ENCODE data around the gene FMO1. TPM values are rescaled to one million over a fixed set of nuclear protein-coding genes. Genes with fewer than 3 reads are reported as not detected.

The FMO1 gene
- total RNA-seq, 4 donors from 2014 or later = 13.2 to 59.9 (median 36.2) TPM

DNA sequence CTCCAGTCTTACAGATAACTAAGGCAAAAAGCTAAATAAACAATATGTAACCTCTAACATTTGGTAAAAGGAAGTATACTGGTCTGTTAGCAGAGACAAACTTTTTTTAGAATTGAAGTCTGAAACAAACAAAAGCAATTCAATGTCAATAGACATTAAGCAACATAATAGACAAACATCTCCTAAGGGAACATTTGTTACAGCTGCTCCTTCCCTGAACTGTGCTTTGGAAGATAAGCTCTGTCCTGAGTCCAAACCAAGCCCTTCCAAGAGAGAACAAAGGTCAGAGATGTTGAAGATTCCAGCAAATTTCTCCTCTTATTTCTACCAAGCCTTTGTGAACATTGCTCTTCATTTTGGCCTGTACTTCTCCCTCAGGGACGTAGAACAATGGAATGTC lies 37.9 kb upstream of the FMO1 start:
- Histone ChIP-seq H3K36me3 (no peaks in the 10 kb centered on the region), H3K27ac (peak overlapping the region in 2 of 4 donors; percentile 36 to 40), H3K4me3 (no peak overlapping the region), H3K27me3 (no peaks in the 10 kb centered on the region), H3K4me1 (no peaks in the 10 kb centered on the region), H3K9me3 (no peaks in the 10 kb centered on the region)
- no peak for DNase-seq
- no peak for TF ChIP-seq POLR2A (IDR thresholded peaks at IDR 0.05)
- TF ChIP-seq, protein P1, sequence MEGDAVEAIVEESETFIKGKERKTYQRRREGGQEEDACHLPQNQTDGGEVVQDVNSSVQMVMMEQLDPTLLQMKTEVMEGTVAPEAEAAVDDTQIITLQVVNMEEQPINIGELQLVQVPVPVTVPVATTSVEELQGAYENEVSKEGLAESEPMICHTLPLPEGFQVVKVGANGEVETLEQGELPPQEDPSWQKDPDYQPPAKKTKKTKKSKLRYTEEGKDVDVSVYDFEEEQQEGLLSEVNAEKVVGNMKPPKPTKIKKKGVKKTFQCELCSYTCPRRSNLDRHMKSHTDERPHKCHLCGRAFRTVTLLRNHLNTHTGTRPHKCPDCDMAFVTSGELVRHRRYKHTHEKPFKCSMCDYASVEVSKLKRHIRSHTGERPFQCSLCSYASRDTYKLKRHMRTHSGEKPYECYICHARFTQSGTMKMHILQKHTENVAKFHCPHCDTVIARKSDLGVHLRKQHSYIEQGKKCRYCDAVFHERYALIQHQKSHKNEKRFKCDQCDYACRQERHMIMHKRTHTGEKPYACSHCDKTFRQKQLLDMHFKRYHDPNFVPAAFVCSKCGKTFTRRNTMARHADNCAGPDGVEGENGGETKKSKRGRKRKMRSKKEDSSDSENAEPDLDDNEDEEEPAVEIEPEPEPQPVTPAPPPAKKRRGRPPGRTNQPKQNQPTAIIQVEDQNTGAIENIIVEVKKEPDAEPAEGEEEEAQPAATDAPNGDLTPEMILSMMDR (IDR thresholded peaks at IDR 0.05) = no peak

DNA sequence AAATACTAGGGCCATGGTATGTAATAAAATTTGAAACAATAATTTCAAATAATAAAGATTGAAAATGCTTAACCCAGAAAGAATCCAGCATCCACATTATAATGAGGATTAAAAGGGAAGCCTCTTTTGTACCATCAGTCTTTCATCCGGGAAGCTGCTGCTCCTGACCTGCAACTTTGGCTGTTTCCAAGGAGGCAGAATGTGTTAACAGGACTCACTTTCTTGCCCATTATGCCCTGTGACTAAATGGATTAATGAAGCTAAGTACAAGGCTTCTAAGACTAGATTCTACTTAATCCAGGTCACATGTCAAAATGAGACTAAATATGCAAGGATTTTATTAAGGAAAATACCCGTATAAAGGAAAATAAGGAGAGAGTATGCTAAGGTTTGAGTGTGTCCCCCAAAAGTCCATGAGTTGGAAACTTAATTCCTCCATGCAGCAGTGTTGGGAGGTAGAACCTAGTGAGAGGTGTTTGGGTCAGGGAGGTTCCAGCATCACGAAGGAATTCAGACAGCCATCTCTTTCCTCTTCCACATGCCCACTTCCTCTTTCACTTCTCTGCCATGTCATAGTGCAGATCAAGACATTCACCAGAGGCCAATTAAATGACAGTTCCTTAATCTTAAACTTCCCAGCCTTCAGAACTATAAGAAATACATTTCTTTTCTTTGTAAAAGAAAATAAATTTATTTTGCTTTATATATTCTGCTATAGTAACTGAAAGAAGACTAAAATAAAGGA lies 35.5 kb upstream of the FMO1 start:
- no peaks in the 10 kb centered on the region for H3K9me3 ChIP-seq
- H3K36me3 ChIP-seq = no peaks in the 10 kb centered on the region
- no peak overlapping the region for H3K27ac ChIP-seq
- TF ChIP-seq POLR2A (IDR thresholded peaks at IDR 0.05) = no peak
- TF ChIP-seq, protein P1 (IDR thresholded peaks at IDR 0.05) = no peak
- H3K27me3 ChIP-seq = no peaks in the 10 kb centered on the region
- H3K4me3 ChIP-seq = no peak overlapping the region
- H3K4me1 ChIP-seq = no peaks in the 10 kb centered on the region
- no peak for DNase-seq

DNA sequence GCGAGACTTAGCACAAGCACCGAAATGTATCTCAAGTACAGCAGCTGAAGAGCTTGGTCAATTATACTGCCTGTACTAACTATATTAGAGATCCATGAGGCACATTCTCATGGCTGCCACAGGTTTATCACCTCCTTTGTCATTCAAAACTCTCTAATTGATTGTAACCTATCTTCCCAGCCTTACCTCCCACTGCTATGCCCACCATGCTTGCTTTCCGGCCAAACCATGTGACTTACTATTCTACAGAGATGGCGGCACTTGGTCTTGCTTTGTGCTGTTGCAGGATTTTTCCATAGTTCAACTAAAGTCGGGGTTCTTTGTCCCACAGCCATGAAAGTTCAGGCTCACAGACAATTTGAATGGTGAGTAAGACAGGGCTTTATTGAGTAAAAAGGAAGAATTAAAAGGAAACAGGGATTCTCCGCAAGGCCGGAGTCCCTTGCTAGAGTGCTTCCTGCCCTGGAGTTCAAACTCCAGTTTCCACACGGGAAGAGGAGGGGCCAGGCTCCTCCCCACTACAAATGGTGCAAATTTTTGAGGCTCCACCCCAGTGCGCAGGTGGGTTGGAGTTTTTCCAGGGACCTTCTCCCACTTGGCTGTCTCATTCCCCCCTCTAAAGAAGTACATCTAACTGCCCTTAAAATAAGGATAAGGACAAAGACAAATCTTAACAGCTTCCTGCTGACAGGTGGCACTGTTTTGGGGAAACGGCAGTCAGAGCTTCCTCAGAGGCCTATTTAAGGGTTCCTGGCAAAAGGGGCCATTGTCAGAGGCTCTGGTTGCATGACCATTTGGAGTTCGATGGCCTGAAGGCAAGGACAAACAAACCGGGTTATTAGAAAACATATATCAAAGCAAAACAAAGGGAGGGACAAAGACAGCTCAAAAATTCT lies 34.5 kb upstream of the FMO1 start:
- no peaks in the 10 kb centered on the region for H3K9me3 ChIP-seq
- TF ChIP-seq, protein P1 (IDR thresholded peaks at IDR 0.05) = no peak
- TF ChIP-seq POLR2A (IDR thresholded peaks at IDR 0.05) = no peak
- H3K4me3 ChIP-seq = no peak overlapping the region
- no peaks in the 10 kb centered on the region for H3K36me3 ChIP-seq
- H3K27me3 ChIP-seq = no peaks in the 10 kb centered on the region
- no peaks in the 10 kb centered on the region for H3K4me1 ChIP-seq
- no peak overlapping the region for H3K27ac ChIP-seq
- DNase-seq = no peak

DNA sequence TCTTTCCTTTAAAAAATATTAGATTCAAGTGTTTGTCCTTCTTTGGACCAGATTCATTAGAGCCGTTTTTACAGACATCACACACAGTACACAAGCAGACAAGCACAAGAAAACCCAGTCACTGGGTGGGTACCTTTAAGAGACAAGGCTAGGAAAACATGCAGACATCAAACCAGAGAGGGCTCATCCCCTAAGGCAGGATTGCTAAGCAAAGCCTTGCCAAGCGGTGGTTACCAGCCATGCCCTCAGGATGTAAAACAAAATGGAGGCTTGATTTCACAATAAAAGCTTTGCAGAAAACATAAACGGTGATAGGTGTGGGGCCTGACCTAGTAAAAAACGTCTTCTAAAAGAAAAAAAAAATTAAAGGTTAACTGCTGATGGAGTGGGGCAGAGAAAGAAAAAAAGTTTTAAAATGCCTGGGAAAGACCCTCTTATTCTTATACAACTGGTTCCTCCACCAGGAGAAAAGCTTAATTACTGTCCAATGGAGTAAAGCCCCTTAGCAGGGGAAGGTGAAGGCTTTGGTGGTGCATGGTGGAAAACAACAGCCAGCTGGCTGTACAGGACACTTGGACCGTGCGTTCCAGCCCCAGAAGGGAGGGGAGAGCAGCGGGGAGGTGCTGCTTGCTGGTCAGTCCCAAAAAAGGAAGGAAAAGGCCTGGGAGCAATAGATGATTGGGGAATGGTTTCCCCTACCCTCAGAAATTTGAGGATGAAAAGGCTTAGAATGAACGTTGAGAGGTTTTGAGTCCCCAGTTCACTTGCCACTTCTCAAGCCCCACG lies 30.4 kb upstream of the FMO1 start:
- Histone ChIP-seq H3K9me3 (no peaks in the 10 kb centered on the region), H3K4me3 (no peak overlapping the region), H3K36me3 (no peaks in the 10 kb centered on the region), H3K27ac (no peak overlapping the region), H3K27me3 (no peaks in the 10 kb centered on the region), H3K4me1 (no peaks in the 10 kb centered on the region)
- TF ChIP-seq, protein P1 (IDR thresholded peaks at IDR 0.05) = no peak
- TF ChIP-seq POLR2A (IDR thresholded peaks at IDR 0.05) = no peak
- DNase-seq = no peak

DNA sequence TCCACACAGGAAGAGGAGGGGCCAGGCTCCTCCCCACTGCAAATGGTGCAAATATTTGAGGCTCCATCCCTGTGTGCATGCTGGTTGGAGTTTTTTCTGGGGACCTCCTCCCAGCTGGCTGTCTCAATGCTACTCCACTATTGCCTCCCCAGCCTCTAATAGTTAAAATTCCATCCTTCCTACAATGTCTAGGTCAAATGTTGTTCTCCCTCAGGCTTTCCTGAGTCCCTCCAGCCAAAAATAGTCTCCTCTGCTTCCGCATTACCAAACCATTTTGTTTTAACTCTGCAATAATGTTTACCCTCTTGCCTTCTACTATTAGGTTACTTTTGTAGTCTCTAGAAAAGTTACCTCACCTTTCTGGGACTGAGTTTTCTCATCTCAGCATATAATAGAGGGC lies 29.6 kb upstream of the FMO1 start:
- no peak for TF ChIP-seq POLR2A (IDR thresholded peaks at IDR 0.05)
- TF ChIP-seq, protein P1 (IDR thresholded peaks at IDR 0.05) = no peak
- no peaks in the 10 kb centered on the region for H3K9me3 ChIP-seq
- H3K27ac ChIP-seq = no peak overlapping the region
- no peaks in the 10 kb centered on the region for H3K4me1 ChIP-seq
- no peak overlapping the region for H3K4me3 ChIP-seq
- no peaks in the 10 kb centered on the region for H3K27me3 ChIP-seq
- DNase-seq = no peak
- no peaks in the 10 kb centered on the region for H3K36me3 ChIP-seq

Data from Peyer's patch (tissue), 4 donors.